NCI-H128 (cell line): ENCODE data around the gene EML4.

Experiments
- DNase-seq: peaks from one replicate; lab custom pipeline; 2025; ENCODE audit not compliant: unreplicated experiment; lab: John Stamatoyannopoulos, UW

EML4 gene

GRCh38 chr2:42223067-42223854 is 54.1 kb downstream of the EML4 start:
- no peak for DNase-seq

GRCh38 chr2:42223855-42224268 is 54.7 kb downstream of the EML4 start:
- no peak for DNase-seq

- no peak for DNase-seq
Measured at GRCh38 chr2:42224422-42225067, 55.4 kb downstream of the EML4 start.

GRCh38 chr2:42225573-42225972 is 56.4 kb downstream of the EML4 start:
- no peak for DNase-seq

- no peak for DNase-seq
Measured at GRCh38 chr2:42227491-42227890, 58.3 kb downstream of the EML4 start.

GRCh38 chr2:42228101-42228500 is 58.9 kb downstream of the EML4 start:
- DNase-seq: no peak

- DNase-seq: no peak
Measured at GRCh38 chr2:42229949-42230348, 60.8 kb downstream of the EML4 start.

- no peak for DNase-seq
Measured at GRCh38 chr2:42230891-42231290, 61.7 kb downstream of the EML4 start.

- no peak for DNase-seq
Measured at GRCh38 chr2:42232024-42232423, 62.9 kb downstream of the EML4 start.

GRCh38 chr2:42233976-42234441 is 64.9 kb downstream of the EML4 start:
- DNase-seq: no peak

GRCh38 chr2:42236911-42237310 is 67.8 kb downstream of the EML4 start:
- DNase-seq: no peak

GRCh38 chr2:42238644-42239288 is 69.6 kb downstream of the EML4 start:
- no peak for DNase-seq

GRCh38 chr2:42239289-42239661 is 70.1 kb downstream of the EML4 start:
- DNase-seq: no peak

GRCh38 chr2:42239811-42240210 is 70.7 kb downstream of the EML4 start:
- DNase-seq: no peak

GRCh38 chr2:42241517-42241916 is 72.4 kb downstream of the EML4 start:
- DNase-seq: no peak

- DNase-seq: no peak
Measured at GRCh38 chr2:42243297-42243696, 74.1 kb downstream of the EML4 start.

GRCh38 chr2:42244520-42244919 is 75.4 kb downstream of the EML4 start:
- DNase-seq: no peak

- DNase-seq: no peak
Measured at GRCh38 chr2:42245396-42245795, 76.2 kb downstream of the EML4 start.

GRCh38 chr2:42246562-42246961 is 77.4 kb downstream of the EML4 start:
- DNase-seq: no peak

GRCh38 chr2:42248846-42249245 is 79.7 kb downstream of the EML4 start:
- no peak for DNase-seq

- no peak for DNase-seq
Measured at GRCh38 chr2:42249284-42249683, 80.1 kb downstream of the EML4 start.

GRCh38 chr2:42249887-42250286 is 80.7 kb downstream of the EML4 start:
- DNase-seq: no peak
